ENCODE results near the gene APLP2. TPM values are rescaled to one million over a fixed set of nuclear protein-coding genes. Genes with fewer than 3 reads are reported as not detected.

The APLP2 gene
- total and polyA plus RNA-seq, 2 of the 4 experiments (the other 2 are of a cell fraction) = 127 to 235 TPM

- H4K91ac ChIP-seq (ENCODE audit: insufficient read depth, low read depth, low read length) = no peak overlapping the region
- no TSS peak for BruUV-seq (replicated peaks)
- H3K9ac ChIP-seq (ENCODE audit: low read depth, low read length) = no peak overlapping the region
- H4K8ac ChIP-seq (ENCODE audit: low read depth in 2 of 2, low read length in 2 of 2) = no peak overlapping the region
- peaks cover 5% of the 10 kb centered on the region; the same call in 1 of the 2 replicates for H3K4me1 ChIP-seq (ENCODE audit: control insufficient read depth, insufficient read depth, low read length)
- no peak overlapping the region for H4K5ac ChIP-seq (ENCODE audit: low read depth, low read length)
- H2BK15ac ChIP-seq (ENCODE audit: low read depth, low read length) = no peak overlapping the region
- no peak overlapping the region for H2BK120ac ChIP-seq (ENCODE audit: low read depth, low read length)
- no peak overlapping the region for H2BK5ac ChIP-seq (ENCODE audit: low read depth, low read length, poor library complexity, severe bottlenecking)
- H3K27ac ChIP-seq (ENCODE audit: insufficient read depth, low read length) = no peak overlapping the region
- no peaks in the 10 kb centered on the region for H3K36me3 ChIP-seq (ENCODE audit: control insufficient read depth, insufficient read depth, low read length)
- H3K9me3 ChIP-seq (ENCODE audit: control insufficient read depth, insufficient read depth, low read length) = peaks cover 6% of the 10 kb centered on the region
- peaks cover 5% of the 10 kb centered on the region for H3K27me3 ChIP-seq (ENCODE audit: control insufficient read depth, insufficient read depth, low read length)
- no peak overlapping the region for H3K4me3 ChIP-seq (ENCODE audit: insufficient read depth, low read depth, low read length)
- 86% methylated on average over 10 of the region's 16 CpGs; no CpG with 5 or more reads in 1 of the 2 experiments for WGBS, 2 experiments (ENCODE audit: extremely low coverage in 2 of 2, insufficient read length in 1 of 2)
- H2BK20ac ChIP-seq (ENCODE audit: low read depth, low read length) = no peak overlapping the region
- ChIA-PET POLR2A (ENCODE audit: unreplicated experiment) (no interaction called here), CTCF (no interaction called here)
- in situ Hi-C loops (cut with MboI; ENCODE audit: low sequenced_read_pairs) (no loop called here), dilution Hi-C loops (cut with HindIII; ENCODE audit: low sequenced_read_pairs, unreplicated experiment) (no loop called here), intact Hi-C loops (cut with micrococcal nuclease) (no loop called here)
- H2AFZ ChIP-seq (replicated peaks; ENCODE audit: low read length, poor library complexity) = no peak overlapping the region
- H3K56ac ChIP-seq (ENCODE audit: extremely low read depth, insufficient read depth, low read length) = no peak overlapping the region
- no peak overlapping the region for H3K4ac ChIP-seq (ENCODE audit: low read depth, low read length)
- H3K9me1 ChIP-seq (ENCODE audit: insufficient read depth, low read length) = no peaks in the 10 kb centered on the region
- no peaks in the 10 kb centered on the region for H4K20me1 ChIP-seq (ENCODE audit: insufficient read depth, low read length)
- no peak overlapping the region for H2AK9ac ChIP-seq (replicated peaks; ENCODE audit: low read depth, low read length, poor library complexity)
- no peaks in the 10 kb centered on the region for H3K79me1 ChIP-seq (ENCODE audit: low read depth in 1 of 2, low read length in 2 of 2)
- no peak overlapping the region for H3K18ac ChIP-seq (ENCODE audit: low read depth, low read length)
- TF ChIP-seq SMC3 (IDR thresholded peaks at IDR 0.05; ENCODE audit: low read depth, low read length) (no peak), CEBPB (IDR thresholded peaks at IDR 0.05; ENCODE audit: low read depth, low read length) (no peak), POLR2A (IDR thresholded peaks at IDR 0.05; ENCODE audit: low read depth, low read length) (no peak), MXI1 (IDR thresholded peaks at IDR 0.05; ENCODE audit: borderline replicate concordance, low read depth, low read length) (no peak), FOS (IDR thresholded peaks at IDR 0.05; ENCODE audit: low read depth, low read length) (no peak), ELK1 (IDR thresholded peaks at IDR 0.05; ENCODE audit: borderline replicate concordance, low read depth, low read length) (no peak), RAD21 (IDR thresholded peaks at IDR 0.05; ENCODE audit: low read length) (no peak), RCOR1 (IDR thresholded peaks at IDR 0.05; ENCODE audit: insufficient replicate concordance, low read length) (no peak), CHD1 (IDR thresholded peaks at IDR 0.05; ENCODE audit: low read depth, low read length) (no peak), NFE2L2 (IDR thresholded peaks at IDR 0.05; ENCODE audit: low read depth, low read length) (no peak), MAZ (IDR thresholded peaks at IDR 0.05; ENCODE audit: borderline replicate concordance, low read depth, low read length) (no peak), RFX5 (IDR thresholded peaks at IDR 0.05; ENCODE audit: low read depth, low read length) (no peak), MAFK (IDR thresholded peaks at IDR 0.05; ENCODE audit: low read depth, low read length) (no peak)
- TF ChIP-seq, protein P1, sequence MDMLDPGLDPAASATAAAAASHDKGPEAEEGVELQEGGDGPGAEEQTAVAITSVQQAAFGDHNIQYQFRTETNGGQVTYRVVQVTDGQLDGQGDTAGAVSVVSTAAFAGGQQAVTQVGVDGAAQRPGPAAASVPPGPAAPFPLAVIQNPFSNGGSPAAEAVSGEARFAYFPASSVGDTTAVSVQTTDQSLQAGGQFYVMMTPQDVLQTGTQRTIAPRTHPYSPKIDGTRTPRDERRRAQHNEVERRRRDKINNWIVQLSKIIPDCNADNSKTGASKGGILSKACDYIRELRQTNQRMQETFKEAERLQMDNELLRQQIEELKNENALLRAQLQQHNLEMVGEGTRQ (IDR thresholded peaks at IDR 0.05; ENCODE audit: low read depth, low read length) = no peak
- TF ChIP-seq, protein P2, sequence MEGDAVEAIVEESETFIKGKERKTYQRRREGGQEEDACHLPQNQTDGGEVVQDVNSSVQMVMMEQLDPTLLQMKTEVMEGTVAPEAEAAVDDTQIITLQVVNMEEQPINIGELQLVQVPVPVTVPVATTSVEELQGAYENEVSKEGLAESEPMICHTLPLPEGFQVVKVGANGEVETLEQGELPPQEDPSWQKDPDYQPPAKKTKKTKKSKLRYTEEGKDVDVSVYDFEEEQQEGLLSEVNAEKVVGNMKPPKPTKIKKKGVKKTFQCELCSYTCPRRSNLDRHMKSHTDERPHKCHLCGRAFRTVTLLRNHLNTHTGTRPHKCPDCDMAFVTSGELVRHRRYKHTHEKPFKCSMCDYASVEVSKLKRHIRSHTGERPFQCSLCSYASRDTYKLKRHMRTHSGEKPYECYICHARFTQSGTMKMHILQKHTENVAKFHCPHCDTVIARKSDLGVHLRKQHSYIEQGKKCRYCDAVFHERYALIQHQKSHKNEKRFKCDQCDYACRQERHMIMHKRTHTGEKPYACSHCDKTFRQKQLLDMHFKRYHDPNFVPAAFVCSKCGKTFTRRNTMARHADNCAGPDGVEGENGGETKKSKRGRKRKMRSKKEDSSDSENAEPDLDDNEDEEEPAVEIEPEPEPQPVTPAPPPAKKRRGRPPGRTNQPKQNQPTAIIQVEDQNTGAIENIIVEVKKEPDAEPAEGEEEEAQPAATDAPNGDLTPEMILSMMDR (conservative IDR thresholded peaks at IDR 0.05; ENCODE audit: low read depth, low read length) = no peak
- H3K23ac ChIP-seq (ENCODE audit: low read depth, low read length) = no peak overlapping the region
- H3K4me2 ChIP-seq (ENCODE audit: low read depth, low read length) = no peak overlapping the region
- H3K14ac ChIP-seq (replicated peaks; ENCODE audit: low read depth, low read length) = no peak overlapping the region
- DNase-seq (peak; percentile 10), ATAC-seq (ENCODE audit: low read depth) (no peak)
- H2AK5ac ChIP-seq (ENCODE audit: low read depth, low read length) = no peak overlapping the region
Measured at GRCh38 chr11:130178441-130179339, 109.0 kb downstream of the APLP2 start.
